Measurements from ENCODE around the gene MYRF. TPM values are rescaled to one million over a fixed set of nuclear protein-coding genes. Genes with fewer than 3 reads are reported as not detected.

The MYRF gene
- total RNA-seq, 1 experiment from 2014 or later = 15.3 TPM

GRCh38 chr11:61711498-61711897, 40.9 kb upstream of the MYRF start:
- ChIA-PET CTCF (no interaction called here), POLR2A (ENCODE audit: unreplicated experiment) (no interaction called here)
- BruUV-seq (replicated peaks) = no TSS peak
- Histone ChIP-seq H3K79me2 (ENCODE audit: low read depth) (no peaks in the 10 kb centered on the region), H3K9me3 (ENCODE audit: insufficient read depth, low read depth) (no peaks in the 10 kb centered on the region), H3F3A (ENCODE audit: insufficient read depth, low read depth) (peaks cover 3% of the 10 kb centered on the region), H2AFZ (no peak overlapping the region), H3K4me3 (no peak overlapping the region), H3K27ac (no peak overlapping the region), H3K27me3 (ENCODE audit: insufficient read depth, low read depth) (no peaks in the 10 kb centered on the region), H3K4me2 (no peak overlapping the region), H3K4me1 (replicated peaks; ENCODE audit: insufficient read depth) (peaks cover 11% of the 10 kb centered on the region), H3K9me2 (ENCODE audit: insufficient read depth) (no peaks in the 10 kb centered on the region), H4K20me1 (ENCODE audit: insufficient read depth) (0 out of 2 replicates have a peak, but pooled peaks cover 5% of the 10 kb centered on the region), H3K36me3 (ENCODE audit: low read depth) (no peaks in the 10 kb centered on the region)
- TF ChIP-seq CTCF (conservative IDR thresholded peaks at IDR 0.05) (no peak), EZH2 (IDR thresholded peaks at IDR 0.05; ENCODE audit: low read depth) (no peak)
- intact Hi-C loops (cut with micrococcal nuclease; ENCODE audit: unreplicated experiment) = no loop called here
- no peak for DNase-seq

DNA sequence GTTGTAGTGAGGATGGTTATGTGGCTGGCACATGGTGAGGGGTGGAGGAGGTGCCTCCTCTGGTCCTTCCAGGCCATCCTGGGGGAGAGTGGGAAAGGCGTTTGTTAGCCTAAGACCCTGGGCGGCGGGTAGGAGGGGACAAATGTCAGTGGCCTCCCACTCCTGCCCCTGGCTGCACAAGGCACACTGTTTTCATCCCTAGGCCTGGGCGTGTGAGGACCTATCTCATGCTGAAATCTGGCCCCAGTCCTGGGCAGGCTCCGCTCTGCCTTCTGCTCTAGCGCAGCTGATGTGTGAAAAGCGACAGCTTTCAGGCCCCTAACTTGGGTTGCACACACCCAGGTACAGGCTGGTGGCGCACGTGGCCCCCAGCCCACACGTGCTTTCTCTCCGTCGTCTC, 40.1 kb upstream of the MYRF start:
- H4K20me1 ChIP-seq (ENCODE audit: insufficient read depth) = 0 out of 2 replicates have a peak, but pooled peaks cover 6% of the 10 kb centered on the region
- H3K4me2 ChIP-seq = no peak overlapping the region
- H3F3A ChIP-seq (ENCODE audit: insufficient read depth, low read depth) = peaks cover 3% of the 10 kb centered on the region
- no peak for TF ChIP-seq CTCF (conservative IDR thresholded peaks at IDR 0.05)
- no peak for TF ChIP-seq EZH2 (IDR thresholded peaks at IDR 0.05; ENCODE audit: low read depth)
- no peak overlapping the region for H3K27ac ChIP-seq
- CTCF ChIA-PET = no interaction called here
- POLR2A ChIA-PET (ENCODE audit: unreplicated experiment) = no interaction called here
- no peaks in the 10 kb centered on the region for H3K79me2 ChIP-seq (ENCODE audit: low read depth)
- H3K36me3 ChIP-seq (ENCODE audit: low read depth) = no peaks in the 10 kb centered on the region
- no peak overlapping the region for H3K4me3 ChIP-seq
- peaks cover 7% of the 10 kb centered on the region for H3K4me1 ChIP-seq (replicated peaks; ENCODE audit: insufficient read depth)
- intact Hi-C loops (cut with micrococcal nuclease; ENCODE audit: unreplicated experiment) = no loop called here
- no TSS peak for BruUV-seq (replicated peaks)
- no peaks in the 10 kb centered on the region for H3K9me2 ChIP-seq (ENCODE audit: insufficient read depth)
- H2AFZ ChIP-seq = no peak overlapping the region
- DNase-seq = no peak
- H3K9me3 ChIP-seq (ENCODE audit: insufficient read depth, low read depth) = no peaks in the 10 kb centered on the region
- H3K27me3 ChIP-seq (ENCODE audit: insufficient read depth, low read depth) = no peaks in the 10 kb centered on the region

DNA sequence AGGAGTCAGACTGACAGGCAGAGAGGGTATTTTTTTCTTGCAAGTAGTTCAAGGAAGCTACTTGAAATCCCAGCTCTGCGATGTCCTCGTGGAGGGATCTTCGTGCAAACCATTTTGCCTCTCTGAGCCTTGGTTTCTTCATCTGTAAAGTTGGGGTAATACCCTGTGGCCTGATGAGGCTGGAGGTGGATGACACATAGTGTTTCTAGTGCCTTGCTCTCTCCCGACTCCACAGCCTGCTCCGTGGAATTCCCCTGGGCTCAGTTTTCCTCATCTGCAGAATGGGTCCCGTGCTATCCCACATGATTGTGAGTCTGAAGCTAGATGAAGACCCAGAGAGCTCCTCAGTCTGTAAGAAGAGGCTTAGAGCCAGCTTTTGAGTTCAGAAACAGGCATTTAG, 39.6 kb upstream of the MYRF start:
- Histone ChIP-seq H2AFZ (no peak overlapping the region), H3K9me2 (ENCODE audit: insufficient read depth) (no peaks in the 10 kb centered on the region), H3K4me2 (no peak overlapping the region), H4K20me1 (ENCODE audit: insufficient read depth) (0 out of 2 replicates have a peak, but pooled peaks cover 6% of the 10 kb centered on the region), H3K27ac (no peak overlapping the region), H3K9me3 (ENCODE audit: insufficient read depth, low read depth) (no peaks in the 10 kb centered on the region), H3F3A (ENCODE audit: insufficient read depth, low read depth) (peaks cover 3% of the 10 kb centered on the region), H3K27me3 (ENCODE audit: insufficient read depth, low read depth) (no peaks in the 10 kb centered on the region), H3K4me1 (replicated peaks; ENCODE audit: insufficient read depth) (peaks cover 2% of the 10 kb centered on the region; the same call in 1 of the 2 replicates), H3K79me2 (ENCODE audit: low read depth) (no peaks in the 10 kb centered on the region), H3K4me3 (no peak overlapping the region), H3K36me3 (ENCODE audit: low read depth) (no peaks in the 10 kb centered on the region)
- CTCF ChIA-PET = no interaction called here
- no peak for DNase-seq
- BruUV-seq (replicated peaks) = no TSS peak
- TF ChIP-seq EZH2 (IDR thresholded peaks at IDR 0.05; ENCODE audit: low read depth) (no peak), CTCF (conservative IDR thresholded peaks at IDR 0.05) (no peak)
- POLR2A ChIA-PET (ENCODE audit: unreplicated experiment) = no interaction called here
- intact Hi-C loops (cut with micrococcal nuclease; ENCODE audit: unreplicated experiment) = no loop called here

Data from PC-9 (cell line).